Measurements from ENCODE around the gene ACOT13.

DNA sequence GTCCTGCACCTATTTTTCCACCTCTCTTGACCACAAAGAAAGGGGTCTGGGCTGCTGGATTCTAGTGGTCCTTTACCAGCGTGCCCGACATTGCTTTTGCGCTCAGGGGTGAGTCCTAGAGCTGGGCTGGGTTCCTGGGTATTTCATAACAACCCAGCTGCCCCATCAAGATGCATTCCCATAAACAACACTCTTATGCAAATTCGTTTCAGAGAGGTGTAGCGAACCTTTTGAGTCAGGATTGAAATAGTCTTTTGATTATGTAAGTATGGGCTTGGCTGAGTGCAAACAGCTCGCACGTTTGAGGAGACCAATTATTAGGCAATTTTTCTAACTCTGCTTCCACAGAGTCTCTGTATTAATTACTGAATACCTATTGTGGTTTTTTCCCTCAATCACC, 13.7 kb downstream of the ACOT13 start:
- TF ChIP-seq, protein P1, sequence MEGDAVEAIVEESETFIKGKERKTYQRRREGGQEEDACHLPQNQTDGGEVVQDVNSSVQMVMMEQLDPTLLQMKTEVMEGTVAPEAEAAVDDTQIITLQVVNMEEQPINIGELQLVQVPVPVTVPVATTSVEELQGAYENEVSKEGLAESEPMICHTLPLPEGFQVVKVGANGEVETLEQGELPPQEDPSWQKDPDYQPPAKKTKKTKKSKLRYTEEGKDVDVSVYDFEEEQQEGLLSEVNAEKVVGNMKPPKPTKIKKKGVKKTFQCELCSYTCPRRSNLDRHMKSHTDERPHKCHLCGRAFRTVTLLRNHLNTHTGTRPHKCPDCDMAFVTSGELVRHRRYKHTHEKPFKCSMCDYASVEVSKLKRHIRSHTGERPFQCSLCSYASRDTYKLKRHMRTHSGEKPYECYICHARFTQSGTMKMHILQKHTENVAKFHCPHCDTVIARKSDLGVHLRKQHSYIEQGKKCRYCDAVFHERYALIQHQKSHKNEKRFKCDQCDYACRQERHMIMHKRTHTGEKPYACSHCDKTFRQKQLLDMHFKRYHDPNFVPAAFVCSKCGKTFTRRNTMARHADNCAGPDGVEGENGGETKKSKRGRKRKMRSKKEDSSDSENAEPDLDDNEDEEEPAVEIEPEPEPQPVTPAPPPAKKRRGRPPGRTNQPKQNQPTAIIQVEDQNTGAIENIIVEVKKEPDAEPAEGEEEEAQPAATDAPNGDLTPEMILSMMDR (IDR thresholded peaks at IDR 0.05): no peak
- TF ChIP-seq POLR2AphosphoS5 (IDR thresholded peaks at IDR 0.05; ENCODE audit: low read depth, low read length) (no peak), SIN3A (IDR thresholded peaks at IDR 0.05; ENCODE audit: borderline replicate concordance, low read depth, low read length) (no peak), TAF1 (IDR thresholded peaks at IDR 0.05; ENCODE audit: borderline replicate concordance, low read depth, low read length) (no peak)

Data from SK-N-SH (cell line).